GM19043 (cell line): Measurements from ENCODE around the gene CT47C1.
"Not testable (repeated sequence)": the region's sequence is repeated elsewhere in the genome, so short reads cannot be mapped to it uniquely, and the experiment has no call there.

Experiments used
- ATAC-seq: cut with Tn5 transposase; IDR thresholded peaks from one replicate; pipeline ENCODE4 v1.9.1; 2021; ENCODE audit warnings: low read depth; ENCODE audit not compliant: unreplicated experiment

Gene CT47C1

GRCh38 chrX:119072744-119073143, at the start of gene CT47C1:
Gene CT47C1 (plus strand): TSS chrX:119072993. CDS start chrX:119073226, 233 bp downstream.
- ATAC-seq: no peak

GRCh38 chrX:119025900-119026299, 46.9 kb upstream of the CT47C1 start:
- no peak for ATAC-seq

GRCh38 chrX:119026344-119026743, 46.4 kb upstream of the CT47C1 start:
- ATAC-seq: not testable (repeated sequence)

GRCh38 chrX:119027960-119028732, 44.6 kb upstream of the CT47C1 start:
- not testable (repeated sequence) for ATAC-seq

- no peak for ATAC-seq
Measured at GRCh38 chrX:119028733-119029330, 44.0 kb upstream of the CT47C1 start.

GRCh38 chrX:119029656-119030055, 43.1 kb upstream of the CT47C1 start:
- not testable (repeated sequence) for ATAC-seq

- no peak for ATAC-seq
Measured at GRCh38 chrX:119030990-119031389, 41.8 kb upstream of the CT47C1 start.

GRCh38 chrX:119036107-119037029, 36.4 kb upstream of the CT47C1 start:
- no peak for ATAC-seq

- no peak for ATAC-seq
Measured at GRCh38 chrX:119040432-119040831, 32.4 kb upstream of the CT47C1 start.

GRCh38 chrX:119041175-119041574, 31.6 kb upstream of the CT47C1 start:
- no peak for ATAC-seq

- no peak for ATAC-seq
Measured at GRCh38 chrX:119042040-119042439, 30.8 kb upstream of the CT47C1 start.

- no peak for ATAC-seq
Measured at GRCh38 chrX:119042996-119043395, 29.8 kb upstream of the CT47C1 start.

GRCh38 chrX:119045884-119046283, 26.9 kb upstream of the CT47C1 start:
- no peak for ATAC-seq

- no peak for ATAC-seq
Measured at GRCh38 chrX:119055687-119056086, 17.1 kb upstream of the CT47C1 start.

GRCh38 chrX:119062750-119063374, 9.9 kb upstream of the CT47C1 start:
- no peak for ATAC-seq

GRCh38 chrX:119063428-119063827, 9.4 kb upstream of the CT47C1 start:
- no peak for ATAC-seq

GRCh38 chrX:119067023-119067739, 5.6 kb upstream of the CT47C1 start:
- no peak for ATAC-seq

GRCh38 chrX:119069128-119069527, 3.7 kb upstream of the CT47C1 start:
- ATAC-seq: no peak

- ATAC-seq: no peak
Measured at GRCh38 chrX:119069762-119070161, 3.0 kb upstream of the CT47C1 start.

- no peak for ATAC-seq
Measured at GRCh38 chrX:119071381-119071780, 1.4 kb upstream of the CT47C1 start.
